Endothelial cell of umbilical vein (primary cell): ENCODE data around the gene PREP. TPM values are rescaled to one million over a fixed set of nuclear protein-coding genes. Genes with fewer than 3 reads are reported as not detected.

ENCODE experiments used
- BruUV-seq: library from RNA; stranded (reverse); fragments of 400-500 nt; replicated peaks from 2 replicates; lab custom pipeline; 2021; lab: Mats Ljungman, UMichigan
- CTCF ChIA-PET: fragments of 300-600, 350-600 bp; sonication (Branson Sonifier 250); formaldehyde crosslinking; loops from one replicate; lab custom pipeline; 2021; ENCODE audit warnings: antibody characterized with exemption, inconsistent platforms; lab: Charles Lee
- POLR2A ChIA-PET: fragments of 300-600, 350-600 bp; sonication (Branson Sonifier 250); formaldehyde crosslinking; loops from one replicate; lab custom pipeline; 2021; ENCODE audit warnings: antibody characterized with exemption, inconsistent platforms; lab: Charles Lee
- DNase-seq: peaks from one replicate; pipeline ENCODE4 v3.0.0-alpha.2; 2011; ENCODE audit warnings: low read depth, low spot score
- FAIRE-seq: peaks from 2 replicates; lab custom pipeline; 2011; peaks lifted over from hg19 to GRCh38; lab: Jason Lieb, UNC
- H2AFZ ChIP-seq: 2 replicates; pipeline ENCODE4 v1.6.0; 2012; ENCODE audit warnings: low read depth, low read length, control low read depth, inconsistent platforms
- H3K27ac ChIP-seq: 2 replicates; pipeline ENCODE4 v1.5.1; 2011; ENCODE audit warnings: low read depth, mild to moderate bottlenecking, control low read depth, low read length, moderate library complexity; ENCODE audit not compliant: insufficient read depth
- H3K27me3 ChIP-seq, 2 experiments: 2 replicates each; pipeline versions ENCODE4 v1.6.0 to v1.6.1; 2011; ENCODE audit warnings: low read length in 2 of 2, mixed read lengths in 1 of 2; ENCODE audit not compliant: control insufficient read depth in 2 of 2, insufficient read depth in 2 of 2
- H3K36me3 ChIP-seq, 2 experiments: 2 replicates in 1 of 2; 3 replicates in 1 of 2; pipeline ENCODE4 v1.5.1; 2011; ENCODE audit warnings: low read length in 2 of 2, mild to moderate bottlenecking in 1 of 2, moderate library complexity in 1 of 2; ENCODE audit not compliant: control insufficient read depth in 2 of 2, insufficient read depth in 2 of 2; ENCODE audit errors: extremely low read depth in 1 of 2
- H3K4me1 ChIP-seq: 3 replicates; pipeline ENCODE4 v1.5.1; 2011; ENCODE audit warnings: mild to moderate bottlenecking, low read length; ENCODE audit not compliant: control insufficient read depth, insufficient read depth; ENCODE audit errors: extremely low read depth
- H3K4me2 ChIP-seq: 2 replicates; pipeline ENCODE4 v1.6.1; 2011; ENCODE audit warnings: low read length, control low read depth, mixed read lengths; ENCODE audit not compliant: insufficient read depth
- H3K4me3 ChIP-seq, 3 experiments: fragments of 200-600 bp in 1 of 3; sonication (generic), shearing (Covaris generic) in 1 of 3; replicated peaks in 1 of 3; 2 replicates each; pipeline ENCODE4 v1.5.1; 2011 to 2016; ENCODE audit warnings: control low read depth in 3 of 3, low read length in 3 of 3, mild to moderate bottlenecking in 2 of 3, inconsistent platforms in 1 of 3, low read depth in 1 of 3, moderate library complexity in 1 of 3; ENCODE audit not compliant: insufficient read depth in 1 of 3
- H3K79me2 ChIP-seq: 2 replicates; pipeline ENCODE4 v1.6.0; 2012; ENCODE audit warnings: low read length, inconsistent platforms; ENCODE audit not compliant: control insufficient read depth, insufficient read depth
- H3K9ac ChIP-seq: replicated peaks from 2 replicates; pipeline ENCODE3; 2011; ENCODE audit warnings: low read length, control low read depth; ENCODE audit not compliant: insufficient read depth; ENCODE audit errors: extremely low read depth
- H3K9me1 ChIP-seq: replicated peaks from 3 replicates; pipeline ENCODE4 v1.6.0; 2011; ENCODE audit warnings: mild to moderate bottlenecking, low read length; ENCODE audit not compliant: control insufficient read depth, insufficient read depth; ENCODE audit errors: extremely low read depth
- H3K9me3 ChIP-seq: replicated peaks from 2 replicates; pipeline ENCODE4 v1.5.1; 2012; ENCODE audit warnings: low read length, inconsistent platforms; ENCODE audit not compliant: control insufficient read depth, insufficient read depth
- H4K20me1 ChIP-seq: replicated peaks from 2 replicates; pipeline ENCODE3; 2011; ENCODE audit warnings: mild to moderate bottlenecking, low read length; ENCODE audit not compliant: control insufficient read depth, insufficient read depth; ENCODE audit errors: extremely low read depth
- EZH2 ChIP-seq: IDR thresholded peaks from 2 replicates; pipeline ENCODE4 v1.6.1; 2012; ENCODE audit warnings: borderline replicate concordance, low read depth, mild to moderate bottlenecking, moderate library complexity, low read length, inconsistent platforms; ENCODE audit not compliant: severe bottlenecking
- FOS ChIP-seq: IDR thresholded peaks from 2 replicates; pipeline ENCODE4 v1.6.1; 2011; ENCODE audit warnings: mild to moderate bottlenecking, low read length, moderate library complexity, borderline replicate concordance; ENCODE audit not compliant: insufficient read depth
- GATA2 ChIP-seq: IDR thresholded peaks from 2 replicates; pipeline ENCODE4 v1.7.0; 2011; ENCODE audit warnings: low read depth, mild to moderate bottlenecking, moderate library complexity, mixed read lengths, low read length; ENCODE audit not compliant: insufficient read length, insufficient read depth
- JUN ChIP-seq: IDR thresholded peaks from 2 replicates; pipeline ENCODE4 v1.6.1; 2011; ENCODE audit warnings: borderline replicate concordance, low read depth; ENCODE audit not compliant: insufficient read length, insufficient read depth
- MYC ChIP-seq: IDR thresholded peaks from one replicate; pipeline ENCODE4 v1.6.1; 2011; ENCODE audit warnings: mild to moderate bottlenecking, low read depth, low read length
- POLR2A ChIP-seq: IDR thresholded peaks from 2 replicates; pipeline ENCODE4 v1.6.1; 2012; ENCODE audit warnings: low read depth, mild to moderate bottlenecking, control low read depth, low read length
- POLR2AphosphoS5 ChIP-seq: IDR thresholded peaks from 2 replicates; pipeline ENCODE4 v1.6.1; 2012; ENCODE audit warnings: low read depth, mild to moderate bottlenecking, control low read depth, low read length, moderate library complexity; ENCODE audit not compliant: insufficient read depth
- dilution Hi-C: fragments of 300-500 bp; cut with MboI; formaldehyde crosslinking; loops from one replicate; pipeline ENCODE4 v1.15.0; 2019; ENCODE audit warnings: low sequenced_read_pairs; ENCODE audit not compliant: extremely low pct_ligation_motif_present
- intact Hi-C: fragments of 100-400 bp; cut with micrococcal nuclease; formaldehyde crosslinking; loops from one replicate; pipeline ENCODE4 v1.10.0; 2022
- polyA plus RNA-seq, 4 experiments: library from polyadenylated mRNA; depleted of rRNA in 3 of 4; stranded (reverse) in 3 of 4; unstranded in 1 of 4; fragments of >200 nt; gene quantifications; 2 replicates each; pipeline versions ENCODE4 v1.2.1 to v1.2.3, GENCODE V29; 2011 to 2012; ENCODE audit warnings: missing spikeins in 1 of 4
- total RNA-seq: library from RNA; stranded (reverse); gene quantifications from 2 replicates; pipeline ENCODE4 v1.2.3, GENCODE V29; 2021
- TF ChIP-seq, protein P1 (sequence below), 2 donors: IDR thresholded peaks; 1 replicate in 1 of 2; 2 replicates in 1 of 2; pipeline ENCODE4 v1.5.1; 2011; ENCODE audit warnings: low read length in 2 of 2, mild to moderate bottlenecking in 2 of 2, moderate library complexity in 2 of 2, control low read depth in 1 of 2, inconsistent platforms in 1 of 2, low read depth in 1 of 2; ENCODE audit not compliant: insufficient read depth in 1 of 2; ENCODE audit errors: extremely low read depth in 1 of 2

PREP gene
- total and polyA plus RNA-seq, 2 donors (not counting 3 experiments of a cell fraction or from before 2014, with no cell fraction given), result 17.2 to 37.7 TPM

DNA sequence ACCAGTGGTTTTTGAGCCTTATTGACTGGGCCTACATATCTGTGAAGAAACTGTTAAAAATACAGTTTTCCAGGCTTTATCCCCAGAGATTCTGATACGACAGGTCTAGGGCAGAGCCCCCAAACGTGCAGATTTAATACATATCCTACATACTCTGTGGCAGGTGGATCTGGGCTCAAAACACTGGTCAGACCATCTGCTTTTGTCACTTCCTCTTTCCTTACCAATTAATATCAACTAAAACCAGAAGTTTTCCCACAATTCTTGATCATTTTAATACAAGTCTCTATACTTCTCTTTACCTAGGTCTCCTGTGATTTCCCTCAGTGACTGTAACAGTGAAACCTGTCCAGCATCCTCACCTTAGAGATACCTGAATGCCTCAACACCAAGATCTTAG, 108.8 kb downstream of the PREP start:
- H3K27ac ChIP-seq, result no peak overlapping the region
- POLR2A ChIA-PET, result no interaction called here
- BruUV-seq, result no TSS peak
- H2AFZ ChIP-seq, result no peak overlapping the region
- intact Hi-C loops, result no loop called here
- CTCF ChIA-PET, result interaction anchor here (0.9 to 1.3 kb wide), 3 partner anchors 14 to 206 kb away, joined by 3 read pairs; no protein-coding TSS in a partner anchor
- H3K79me2 ChIP-seq, result no peaks in the 10 kb centered on the region
- FAIRE-seq (no peak), DNase-seq (no peak)
- H3K27me3 ChIP-seq, result no peaks in the 10 kb centered on the region
- no peaks in the 10 kb centered on the region for H3K4me1 ChIP-seq
- H4K20me1 ChIP-seq, result no peaks in the 10 kb centered on the region
- TF ChIP-seq GATA2 (no peak), POLR2AphosphoS5 (no peak), JUN (no peak), POLR2A (no peak), EZH2 (no peak), FOS (no peak), MYC (no peak)
- TF ChIP-seq, protein P1, sequence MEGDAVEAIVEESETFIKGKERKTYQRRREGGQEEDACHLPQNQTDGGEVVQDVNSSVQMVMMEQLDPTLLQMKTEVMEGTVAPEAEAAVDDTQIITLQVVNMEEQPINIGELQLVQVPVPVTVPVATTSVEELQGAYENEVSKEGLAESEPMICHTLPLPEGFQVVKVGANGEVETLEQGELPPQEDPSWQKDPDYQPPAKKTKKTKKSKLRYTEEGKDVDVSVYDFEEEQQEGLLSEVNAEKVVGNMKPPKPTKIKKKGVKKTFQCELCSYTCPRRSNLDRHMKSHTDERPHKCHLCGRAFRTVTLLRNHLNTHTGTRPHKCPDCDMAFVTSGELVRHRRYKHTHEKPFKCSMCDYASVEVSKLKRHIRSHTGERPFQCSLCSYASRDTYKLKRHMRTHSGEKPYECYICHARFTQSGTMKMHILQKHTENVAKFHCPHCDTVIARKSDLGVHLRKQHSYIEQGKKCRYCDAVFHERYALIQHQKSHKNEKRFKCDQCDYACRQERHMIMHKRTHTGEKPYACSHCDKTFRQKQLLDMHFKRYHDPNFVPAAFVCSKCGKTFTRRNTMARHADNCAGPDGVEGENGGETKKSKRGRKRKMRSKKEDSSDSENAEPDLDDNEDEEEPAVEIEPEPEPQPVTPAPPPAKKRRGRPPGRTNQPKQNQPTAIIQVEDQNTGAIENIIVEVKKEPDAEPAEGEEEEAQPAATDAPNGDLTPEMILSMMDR (IDR thresholded peaks at IDR 0.05; ENCODE audit: extremely low read depth in 1 of 2, insufficient read depth in 1 of 2, low read depth in 1 of 2, low read length in 2 of 2), result no peak
- H3K9me3 ChIP-seq, result no peaks in the 10 kb centered on the region
- no peaks in the 10 kb centered on the region for H3K9me1 ChIP-seq
- no peak overlapping the region for H3K4me3 ChIP-seq
- no peaks in the 10 kb centered on the region for H3K36me3 ChIP-seq
- dilution Hi-C loops, result loop anchor here (25.0 kb wide), 1 partner anchor 182 kb away; no protein-coding TSS in a partner anchor
- no peak overlapping the region for H3K9ac ChIP-seq
- H3K4me2 ChIP-seq, result no peak overlapping the region
